ENCODE measurements around the gene EHBP1.

DNA sequence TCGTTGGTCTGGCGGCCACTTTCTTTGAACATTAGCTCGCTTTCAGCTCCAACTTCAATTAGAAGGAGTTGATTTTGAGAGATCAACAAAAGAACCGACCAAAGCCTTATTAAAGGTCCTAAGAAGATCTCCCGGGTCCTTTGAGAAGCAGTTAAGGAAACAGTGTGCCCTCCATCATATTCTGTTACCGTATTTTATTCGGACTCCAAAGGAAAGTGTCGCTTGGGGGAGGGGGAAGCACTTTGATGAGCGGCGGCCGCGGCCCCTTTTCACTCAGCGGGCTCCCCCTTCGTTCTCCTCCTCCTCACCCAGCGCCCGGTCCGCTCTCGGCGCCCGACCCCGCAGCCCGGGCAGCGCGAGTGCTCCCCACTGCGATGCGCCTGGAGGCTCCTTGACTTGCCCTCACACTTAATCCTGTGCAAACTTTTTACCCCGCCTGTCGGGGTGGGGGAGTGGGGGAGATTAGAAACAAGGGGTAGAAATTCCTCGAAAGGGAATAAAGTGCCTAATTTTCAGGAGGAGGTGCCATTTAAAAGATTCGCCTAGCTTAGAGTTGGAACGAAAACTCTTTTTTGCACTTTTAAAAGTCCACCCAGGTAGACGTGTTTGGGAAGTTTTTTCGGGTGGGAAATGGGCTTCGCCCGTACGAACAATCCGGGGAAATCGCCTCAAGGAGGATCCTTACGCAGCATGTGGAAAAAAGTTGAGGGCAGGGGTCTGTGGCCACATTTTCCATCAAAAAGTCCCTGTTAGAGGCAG lies 343.9 kb downstream of the EHBP1 start:
- TF ChIP-seq, protein P1, sequence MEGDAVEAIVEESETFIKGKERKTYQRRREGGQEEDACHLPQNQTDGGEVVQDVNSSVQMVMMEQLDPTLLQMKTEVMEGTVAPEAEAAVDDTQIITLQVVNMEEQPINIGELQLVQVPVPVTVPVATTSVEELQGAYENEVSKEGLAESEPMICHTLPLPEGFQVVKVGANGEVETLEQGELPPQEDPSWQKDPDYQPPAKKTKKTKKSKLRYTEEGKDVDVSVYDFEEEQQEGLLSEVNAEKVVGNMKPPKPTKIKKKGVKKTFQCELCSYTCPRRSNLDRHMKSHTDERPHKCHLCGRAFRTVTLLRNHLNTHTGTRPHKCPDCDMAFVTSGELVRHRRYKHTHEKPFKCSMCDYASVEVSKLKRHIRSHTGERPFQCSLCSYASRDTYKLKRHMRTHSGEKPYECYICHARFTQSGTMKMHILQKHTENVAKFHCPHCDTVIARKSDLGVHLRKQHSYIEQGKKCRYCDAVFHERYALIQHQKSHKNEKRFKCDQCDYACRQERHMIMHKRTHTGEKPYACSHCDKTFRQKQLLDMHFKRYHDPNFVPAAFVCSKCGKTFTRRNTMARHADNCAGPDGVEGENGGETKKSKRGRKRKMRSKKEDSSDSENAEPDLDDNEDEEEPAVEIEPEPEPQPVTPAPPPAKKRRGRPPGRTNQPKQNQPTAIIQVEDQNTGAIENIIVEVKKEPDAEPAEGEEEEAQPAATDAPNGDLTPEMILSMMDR (IDR thresholded peaks at IDR 0.05; ENCODE audit: low read depth, low read length), result no peak
- TF ChIP-seq POLR2A (IDR thresholded peaks at IDR 0.05; ENCODE audit: extremely low read depth, insufficient read length), result no peak
- TF ChIP-seq MYC (IDR thresholded peaks at IDR 0.05; ENCODE audit: low read depth, low read length), result no peak
